ENCODE results near the gene ENOX1. TPM values are rescaled to one million over a fixed set of nuclear protein-coding genes. Genes with fewer than 3 reads are reported as not detected.

ENOX1 gene
- total and polyA plus RNA-seq, 9 of the 15 experiments (the other 6 are each of a cell fraction or from before 2014, with no cell fraction given): not detected

GRCh38 chr13:43572656-43573360 is 214.0 kb downstream of the ENOX1 start:
- in situ Hi-C loops (cut with MboI) (no loop called here), intact Hi-C loops (cut with micrococcal nuclease) (no loop called here)
- H3K27ac ChIP-seq (ENCODE audit: extremely low read depth, low read depth, low read length): no peak overlapping the region
- no TSS peak for BruUV-seq (replicated peaks)
- no peaks in the 10 kb centered on the region for H3K27me3 ChIP-seq (ENCODE audit: control insufficient read depth in 2 of 2, insufficient read depth in 2 of 2, low read length in 2 of 2)
- ChIA-PET POLR2A (no interaction called here), CTCF (ENCODE audit: low intra/inter-chr PET ratio) (no interaction called here)
- ATAC-seq (no peak), FAIRE-seq (no peak), DNase-seq (ENCODE audit: extremely low read depth in 1 of 4, low spot score in 3 of 4) (no peak)
- no peaks in the 10 kb centered on the region for H3K9me1 ChIP-seq (ENCODE audit: control insufficient read depth, insufficient read depth, low read length)
- no peak overlapping the region for H2AFZ ChIP-seq (ENCODE audit: low read depth, low read length)
- H3K4me1 ChIP-seq (replicated peaks in 1 of 2; ENCODE audit: control insufficient read depth in 2 of 2, insufficient read depth in 2 of 2, low read length in 2 of 2): no peaks in the 10 kb centered on the region
- H4K20me1 ChIP-seq (replicated peaks; ENCODE audit: control insufficient read depth, insufficient read depth, low read length): no peaks in the 10 kb centered on the region
- no peaks in the 10 kb centered on the region for H3K9me3 ChIP-seq (replicated peaks; ENCODE audit: control insufficient read depth, insufficient read depth, low read depth, low read length)
- H3K36me3 ChIP-seq (ENCODE audit: control insufficient read depth, insufficient read depth, low read length): no peaks in the 10 kb centered on the region
- H3K4me3 ChIP-seq: no peak overlapping the region
- no peak overlapping the region for H3K4me2 ChIP-seq (ENCODE audit: insufficient read depth, low read length)
- TF ChIP-seq KHSRP (IDR thresholded peaks at IDR 0.05) (no peak), SETDB1 (IDR thresholded peaks at IDR 0.05; ENCODE audit: low read length) (no peak), PRPF4 (IDR thresholded peaks at IDR 0.05; ENCODE audit: insufficient read depth, low read depth, low read length, poor library complexity, severe bottlenecking) (no peak), CAMTA2 (CRISPR knock-in tag; conservative IDR thresholded peaks at IDR 0.05) (no peak)
- H3K79me2 ChIP-seq (ENCODE audit: control insufficient read depth, insufficient read depth, low read length): no peaks in the 10 kb centered on the region
- H3K9ac ChIP-seq (ENCODE audit: insufficient read depth in 1 of 2, low read depth in 2 of 2, low read length in 2 of 2): no peak overlapping the region
- WGBS (ENCODE audit: insufficient coverage, low coverage, missing lambda C conversion rate): 0% methylated on average over 3 of the region's 3 CpGs

GRCh38 chr13:43569658-43570057 is 217.1 kb downstream of the ENOX1 start:
- WGBS (ENCODE audit: insufficient coverage, low coverage, missing lambda C conversion rate): 0% methylated on average over 2 of the region's 2 CpGs
- Histone ChIP-seq H3K27ac (ENCODE audit: extremely low read depth, low read depth, low read length) (no peak overlapping the region), H3K79me2 (ENCODE audit: control insufficient read depth, insufficient read depth, low read length) (no peaks in the 10 kb centered on the region), H3K9me3 (replicated peaks; ENCODE audit: control insufficient read depth, insufficient read depth, low read depth, low read length) (no peaks in the 10 kb centered on the region), H3K9me1 (ENCODE audit: control insufficient read depth, insufficient read depth, low read length) (no peaks in the 10 kb centered on the region), H3K4me1 (replicated peaks in 1 of 2; ENCODE audit: control insufficient read depth in 2 of 2, insufficient read depth in 2 of 2, low read length in 2 of 2) (no peaks in the 10 kb centered on the region), H3K4me3 (no peak overlapping the region), H3K36me3 (ENCODE audit: control insufficient read depth, insufficient read depth, low read length) (no peaks in the 10 kb centered on the region), H3K4me2 (ENCODE audit: insufficient read depth, low read length) (no peak overlapping the region), H3K27me3 (ENCODE audit: control insufficient read depth in 2 of 2, insufficient read depth in 2 of 2, low read length in 2 of 2) (no peaks in the 10 kb centered on the region), H3K9ac (ENCODE audit: insufficient read depth in 1 of 2, low read depth in 2 of 2, low read length in 2 of 2) (no peak overlapping the region), H4K20me1 (replicated peaks; ENCODE audit: control insufficient read depth, insufficient read depth, low read length) (no peaks in the 10 kb centered on the region), H2AFZ (ENCODE audit: low read depth, low read length) (no peak overlapping the region)
- POLR2A ChIA-PET: interaction anchor here (1.0 kb wide), 1 partner anchor 12 kb away, joined by 3 read pairs; no protein-coding TSS in a partner anchor
- CTCF ChIA-PET (ENCODE audit: low intra/inter-chr PET ratio): no interaction called here
- FAIRE-seq (no peak), DNase-seq (ENCODE audit: extremely low read depth in 1 of 4, low spot score in 3 of 4) (no peak), ATAC-seq (no peak)
- no TSS peak for BruUV-seq (replicated peaks)
- intact Hi-C loops (cut with micrococcal nuclease) (no loop called here), in situ Hi-C loops (cut with MboI) (no loop called here)
- TF ChIP-seq, protein P1, sequence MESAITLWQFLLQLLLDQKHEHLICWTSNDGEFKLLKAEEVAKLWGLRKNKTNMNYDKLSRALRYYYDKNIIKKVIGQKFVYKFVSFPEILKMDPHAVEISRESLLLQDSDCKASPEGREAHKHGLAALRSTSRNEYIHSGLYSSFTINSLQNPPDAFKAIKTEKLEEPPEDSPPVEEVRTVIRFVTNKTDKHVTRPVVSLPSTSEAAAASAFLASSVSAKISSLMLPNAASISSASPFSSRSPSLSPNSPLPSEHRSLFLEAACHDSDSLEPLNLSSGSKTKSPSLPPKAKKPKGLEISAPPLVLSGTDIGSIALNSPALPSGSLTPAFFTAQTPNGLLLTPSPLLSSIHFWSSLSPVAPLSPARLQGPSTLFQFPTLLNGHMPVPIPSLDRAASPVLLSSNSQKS (CRISPR knock-in tag; IDR thresholded peaks at IDR 0.05): no peak
- TF ChIP-seq, protein P2, sequence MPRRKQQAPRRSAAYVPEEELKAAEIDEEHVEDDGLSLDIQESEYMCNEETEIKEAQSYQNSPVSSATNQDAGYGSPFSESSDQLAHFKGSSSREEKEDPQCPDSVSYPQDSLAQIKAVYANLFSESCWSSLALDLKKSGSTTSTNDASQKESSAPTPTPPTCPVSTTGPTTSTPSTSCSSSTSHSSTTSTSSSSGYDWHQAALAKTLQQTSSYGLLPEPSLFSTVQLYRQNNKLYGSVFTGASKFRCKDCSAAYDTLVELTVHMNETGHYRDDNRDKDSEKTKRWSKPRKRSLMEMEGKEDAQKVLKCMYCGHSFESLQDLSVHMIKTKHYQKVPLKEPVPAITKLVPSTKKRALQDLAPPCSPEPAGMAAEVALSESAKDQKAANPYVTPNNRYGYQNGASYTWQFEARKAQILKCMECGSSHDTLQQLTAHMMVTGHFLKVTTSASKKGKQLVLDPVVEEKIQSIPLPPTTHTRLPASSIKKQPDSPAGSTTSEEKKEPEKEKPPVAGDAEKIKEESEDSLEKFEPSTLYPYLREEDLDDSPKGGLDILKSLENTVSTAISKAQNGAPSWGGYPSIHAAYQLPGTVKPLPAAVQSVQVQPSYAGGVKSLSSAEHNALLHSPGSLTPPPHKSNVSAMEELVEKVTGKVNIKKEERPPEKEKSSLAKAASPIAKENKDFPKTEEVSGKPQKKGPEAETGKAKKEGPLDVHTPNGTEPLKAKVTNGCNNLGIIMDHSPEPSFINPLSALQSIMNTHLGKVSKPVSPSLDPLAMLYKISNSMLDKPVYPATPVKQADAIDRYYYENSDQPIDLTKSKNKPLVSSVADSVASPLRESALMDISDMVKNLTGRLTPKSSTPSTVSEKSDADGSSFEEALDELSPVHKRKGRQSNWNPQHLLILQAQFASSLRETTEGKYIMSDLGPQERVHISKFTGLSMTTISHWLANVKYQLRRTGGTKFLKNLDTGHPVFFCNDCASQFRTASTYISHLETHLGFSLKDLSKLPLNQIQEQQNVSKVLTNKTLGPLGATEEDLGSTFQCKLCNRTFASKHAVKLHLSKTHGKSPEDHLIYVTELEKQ (CRISPR knock-in tag; IDR thresholded peaks at IDR 0.05): no peak
- no peak for TF ChIP-seq TAF7 (tag; IDR thresholded peaks at IDR 0.05)
